T1000 (cell line): ENCODE data around the gene SAMD13.
A peak's percentile ranks its signal among the peaks of the same experiment; 100 is the strongest.

ENCODE experiments used
- DNase-seq: peaks from one replicate; lab custom pipeline; 2025; ENCODE audit warnings: mixed read lengths; lab: John Stamatoyannopoulos, UW

Gene SAMD13, protein sequence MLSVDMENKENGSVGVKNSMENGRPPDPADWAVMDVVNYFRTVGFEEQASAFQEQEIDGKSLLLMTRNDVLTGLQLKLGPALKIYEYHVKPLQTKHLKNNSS

DNA sequence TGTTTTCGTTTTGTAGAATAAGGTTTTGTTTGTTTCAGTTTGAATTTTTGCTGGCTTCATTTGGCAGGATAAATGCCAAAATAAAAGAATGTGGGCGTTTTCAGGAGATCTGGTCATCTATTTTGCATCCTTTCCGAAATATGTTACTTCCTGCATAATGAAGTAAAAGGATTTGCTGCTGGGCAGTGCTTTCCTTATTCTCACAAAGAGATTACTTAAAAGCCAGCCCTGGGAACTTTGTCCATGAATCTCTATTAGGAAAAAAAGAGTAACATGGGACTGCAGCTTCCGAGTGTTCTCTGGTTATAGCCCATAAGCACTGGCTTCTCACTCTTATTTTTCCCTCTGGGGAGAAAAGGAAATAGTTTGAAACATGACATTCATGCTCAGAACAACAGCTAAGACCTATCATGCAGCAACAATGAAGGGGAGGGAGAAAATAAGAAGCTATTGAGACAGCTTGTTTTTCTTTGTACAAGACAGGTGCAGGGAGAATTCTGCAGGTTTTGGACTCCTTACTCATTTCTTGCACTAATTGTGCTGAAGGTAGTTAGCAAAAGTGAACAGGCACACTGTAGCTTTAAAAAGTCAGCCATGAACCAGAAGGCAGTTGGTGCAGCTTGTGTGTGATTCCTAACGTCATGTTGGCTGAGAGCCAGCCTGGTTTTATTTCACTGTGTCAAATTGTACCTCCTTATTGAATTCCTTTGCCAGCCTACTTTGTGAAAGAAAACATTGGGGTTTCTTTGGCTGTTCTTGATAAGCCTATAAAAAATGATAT is at the start of gene SAMD13:
Gene SAMD13, plus strand, starts transcription at position 705 of the 781 bp plus-strand sequence. CDS start 1,527 bp downstream, outside the sequence.
- DNase-seq: no peak

DNA sequence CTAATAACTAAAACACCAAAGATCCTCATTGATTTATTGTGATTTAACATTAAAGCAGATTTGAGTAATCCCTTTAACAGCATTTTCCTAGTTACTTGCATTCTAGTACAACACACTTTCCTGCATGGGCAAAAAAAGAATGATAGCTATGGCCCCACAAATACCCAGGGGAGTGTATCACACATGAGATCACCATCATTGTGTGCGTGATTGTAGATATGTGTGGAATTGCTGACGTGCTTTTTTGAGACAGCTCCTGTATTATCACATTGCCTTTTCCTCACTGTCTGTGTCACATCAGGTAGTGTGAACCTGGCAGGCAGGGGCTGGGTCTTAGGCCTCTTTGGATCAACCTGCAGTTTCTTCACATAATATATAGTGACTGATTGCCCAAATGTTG is 48.5 kb upstream of the SAMD13 start:
- DNase-seq: no peak

DNA sequence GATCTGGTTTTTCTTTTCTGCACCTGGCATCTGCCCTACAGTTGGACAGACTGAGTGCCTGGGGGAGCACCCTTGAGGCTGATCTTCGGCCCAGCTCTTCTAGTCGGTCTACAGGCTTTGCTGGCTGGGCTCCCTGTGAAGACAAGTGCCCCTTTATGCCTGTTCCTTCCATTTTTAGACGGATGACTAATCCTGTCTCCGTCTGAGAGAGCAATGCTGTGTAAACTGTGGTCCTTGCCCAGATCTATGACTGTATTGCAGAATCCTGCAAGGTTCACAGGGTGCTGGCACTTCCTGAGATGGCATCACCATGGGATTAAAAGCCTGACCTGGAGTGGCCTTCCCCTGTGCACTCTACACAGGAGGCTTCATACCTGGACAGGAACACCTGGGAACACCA is 47.6 kb upstream of the SAMD13 start:
- DNase-seq: peak; percentile 35

DNA sequence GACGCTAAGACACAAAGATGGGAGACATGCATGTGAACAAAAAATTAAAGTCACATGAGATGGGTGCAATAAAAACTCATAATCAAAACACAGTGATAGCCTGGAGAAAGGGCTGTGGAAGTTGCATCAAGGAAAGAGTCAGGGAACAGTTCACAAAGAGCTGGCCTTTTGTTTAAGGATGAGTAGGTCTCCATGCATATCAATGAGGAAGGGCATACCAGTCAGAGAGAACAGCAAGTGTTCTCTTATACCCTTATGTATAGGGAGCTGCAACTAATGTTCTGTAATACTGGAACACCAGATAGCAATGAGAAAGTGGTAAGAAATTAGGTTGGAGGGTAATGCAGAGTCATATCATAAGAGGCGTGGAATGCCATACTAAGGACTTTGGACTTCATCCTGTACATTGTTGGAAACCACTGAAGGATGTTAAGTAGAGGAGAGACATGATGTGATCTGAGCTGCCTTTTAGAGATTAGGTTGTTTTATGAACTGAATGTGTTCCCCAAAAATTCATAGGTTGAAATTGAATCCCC is 46.7 kb upstream of the SAMD13 start:
- no peak for DNase-seq

DNA sequence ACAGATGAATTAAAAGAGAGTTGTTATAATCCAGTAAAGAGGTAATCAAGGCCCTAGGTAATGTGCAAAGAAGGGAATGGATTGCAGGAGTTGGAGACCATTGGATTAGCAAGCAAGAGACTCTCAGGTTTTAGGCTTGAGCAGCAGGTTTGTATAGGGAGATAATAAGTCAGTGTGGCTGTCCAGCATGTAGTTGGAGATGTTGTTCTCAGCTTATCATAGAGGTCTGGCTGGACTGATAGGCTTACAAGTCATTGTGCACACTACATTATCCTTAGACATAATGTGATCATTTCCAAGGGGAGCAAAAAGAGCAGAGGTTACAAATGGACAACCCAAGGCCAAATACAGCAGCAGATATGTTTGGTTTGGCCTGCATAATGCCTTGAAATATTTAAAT is 45.9 kb upstream of the SAMD13 start:
- no peak for DNase-seq

DNA sequence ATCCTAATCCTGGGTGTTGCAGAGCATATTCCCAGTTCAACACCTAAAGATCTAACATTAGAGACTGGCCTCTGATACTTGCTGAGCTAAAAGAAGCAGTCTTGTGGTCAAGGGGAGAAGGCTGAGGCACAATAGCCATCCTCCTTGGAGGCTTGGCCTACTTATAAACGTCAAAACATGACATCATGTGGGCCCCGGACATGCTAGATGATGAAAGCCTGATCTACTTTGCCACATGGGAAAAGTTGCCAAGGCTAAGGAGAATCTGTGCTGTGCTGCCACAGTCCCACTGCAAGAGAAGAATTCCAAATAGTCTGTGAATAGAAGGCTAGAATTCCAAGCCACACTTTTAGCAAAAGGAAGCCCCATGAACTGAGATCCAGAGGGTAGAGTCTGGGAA is 43.9 kb upstream of the SAMD13 start:
- DNase-seq: no peak

DNA sequence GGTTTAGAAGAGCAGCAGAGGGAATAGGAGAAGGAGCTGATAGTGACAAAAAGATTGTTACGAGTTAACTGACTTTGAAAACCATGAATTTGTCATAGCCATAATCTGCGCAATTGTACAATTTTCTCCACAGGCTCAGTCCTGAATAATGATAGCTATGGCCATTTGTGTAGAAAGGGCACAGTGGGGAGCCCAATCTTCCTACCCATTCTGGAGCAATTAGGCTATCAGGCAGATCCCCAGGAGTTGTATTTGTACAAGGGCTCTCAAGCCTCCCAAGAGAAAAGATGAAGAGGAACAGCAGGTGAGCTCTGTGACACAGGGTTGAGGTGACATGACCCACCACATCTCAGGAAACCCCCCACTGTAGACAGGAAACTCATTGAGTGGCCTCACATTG is 42.1 kb upstream of the SAMD13 start:
- DNase-seq: no peak

DNA sequence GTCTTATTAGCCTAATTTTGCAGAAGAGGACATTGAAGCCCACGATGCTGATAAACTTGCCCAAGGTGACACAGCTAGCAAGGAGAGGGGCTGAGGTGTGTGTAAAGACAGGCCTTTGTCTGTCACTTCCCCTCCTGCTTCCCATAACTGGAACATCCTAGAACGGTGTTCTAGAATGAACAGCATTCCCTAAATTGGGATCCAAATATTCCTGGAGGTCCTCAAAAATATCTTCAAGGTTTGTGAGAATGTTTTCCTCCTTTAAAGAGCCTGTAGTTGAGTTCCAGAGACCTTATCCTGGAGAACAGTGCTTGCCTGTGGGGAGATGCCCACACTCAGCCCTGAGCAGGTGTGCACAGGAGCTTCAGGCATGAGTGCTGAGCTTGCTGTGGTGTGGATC is 41.5 kb upstream of the SAMD13 start:
- no peak for DNase-seq

DNA sequence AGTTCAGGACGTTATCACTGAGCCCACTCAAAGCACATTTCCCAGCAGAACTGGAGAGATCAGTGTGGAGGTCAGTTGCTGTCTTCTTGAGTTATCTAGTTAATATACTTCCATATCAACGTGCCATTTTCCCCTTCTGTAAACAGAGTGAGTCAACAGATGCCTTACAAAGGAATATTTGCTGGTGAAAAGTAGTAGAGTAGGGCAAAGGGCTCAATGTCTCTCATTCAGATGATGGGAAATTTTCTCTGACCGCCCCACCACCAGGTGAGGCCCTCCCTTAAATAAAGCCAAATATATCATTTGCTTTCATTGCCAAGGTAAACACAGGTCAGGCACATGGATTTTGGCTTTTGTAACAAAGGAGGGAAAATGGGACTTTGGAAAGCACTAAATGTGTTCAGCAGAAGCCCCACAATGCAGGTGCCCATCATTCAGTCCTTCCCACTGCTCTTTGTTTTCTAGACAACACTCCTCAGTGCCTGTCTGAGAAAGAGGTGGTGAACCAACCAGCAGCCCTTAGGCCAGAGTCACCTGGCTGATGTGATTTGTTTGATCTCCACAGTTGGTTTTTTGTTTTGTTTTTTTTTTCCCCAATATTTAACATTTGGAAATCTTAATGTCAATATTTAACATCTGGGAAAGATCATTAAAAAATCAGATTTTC is 40.5 kb upstream of the SAMD13 start:
- DNase-seq: no peak

DNA sequence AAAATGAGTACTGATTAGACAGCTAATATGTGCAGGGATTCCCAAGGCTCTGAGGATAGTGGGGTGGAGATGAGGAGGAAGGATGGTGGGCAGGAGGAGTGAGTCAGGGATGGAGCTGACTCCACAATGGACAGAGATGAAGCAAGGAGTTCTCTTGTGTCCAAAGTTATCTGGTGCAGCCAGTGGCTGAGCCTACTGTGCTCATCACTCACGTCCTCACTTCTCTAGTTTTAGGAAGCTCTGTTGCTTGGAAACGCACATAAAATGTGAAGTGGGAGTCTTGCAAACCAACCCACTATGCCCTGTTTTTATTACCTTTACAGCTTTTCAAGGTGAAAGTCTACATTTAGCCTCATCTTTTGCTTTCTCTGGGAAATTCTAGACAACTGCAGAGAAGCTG is 36.5 kb upstream of the SAMD13 start:
- DNase-seq: no peak

DNA sequence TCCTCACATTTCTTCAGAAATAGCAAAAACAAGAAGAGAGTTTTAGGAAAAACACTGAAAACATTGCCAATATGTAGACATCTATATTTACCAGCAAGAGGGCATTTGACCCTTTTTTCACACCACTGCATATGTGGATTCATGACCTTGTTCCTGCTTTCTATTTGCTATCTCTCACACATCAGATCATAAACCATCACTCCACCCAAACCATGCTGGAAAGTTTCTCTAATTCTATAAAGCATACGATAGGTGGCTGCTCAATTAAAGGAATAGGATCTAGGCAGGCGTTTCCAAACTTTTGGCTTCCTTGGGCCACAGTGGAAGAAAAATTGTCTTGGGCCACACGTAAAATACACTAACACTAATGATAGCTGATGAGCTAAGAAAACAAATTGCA is 35.6 kb upstream of the SAMD13 start:
- DNase-seq: no peak

DNA sequence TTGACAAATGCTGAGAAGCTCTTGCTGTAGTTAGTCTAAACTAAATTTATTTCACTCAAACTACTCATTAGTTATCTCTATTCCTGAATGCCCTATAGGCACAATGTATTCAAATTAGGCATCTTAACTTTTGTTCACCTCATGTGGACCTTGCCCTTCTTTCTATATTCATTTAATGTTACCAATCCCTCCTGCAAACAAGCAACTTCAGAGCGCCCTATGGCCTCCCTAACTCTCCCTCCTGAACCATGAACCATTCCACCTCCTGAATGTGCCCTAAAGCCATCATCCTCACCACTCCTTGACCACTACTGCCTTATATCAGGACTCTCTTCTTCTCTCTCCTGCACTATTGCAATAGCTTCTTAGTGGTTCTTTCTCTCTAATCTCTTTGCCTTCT is 34.8 kb upstream of the SAMD13 start:
- no peak for DNase-seq

DNA sequence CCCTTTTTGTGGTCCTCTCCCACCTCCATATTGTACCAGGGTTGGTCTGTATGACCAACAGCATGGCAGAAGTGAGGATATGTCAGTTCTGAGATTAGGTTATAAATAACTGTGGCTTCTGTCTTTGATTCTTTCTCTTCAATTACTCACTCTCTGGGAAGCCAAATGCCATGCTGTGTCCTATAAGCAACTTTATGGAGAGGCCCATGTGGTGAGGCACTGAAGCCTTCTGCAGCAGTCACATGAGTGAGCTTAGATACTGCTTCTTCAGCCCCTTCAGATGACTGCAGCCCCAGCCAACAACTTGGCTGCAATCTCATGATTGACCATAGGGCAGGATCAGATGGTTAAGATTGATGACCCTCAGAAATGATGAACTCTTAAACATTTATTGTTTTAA is 34.0 kb upstream of the SAMD13 start:
- DNase-seq: no peak

DNA sequence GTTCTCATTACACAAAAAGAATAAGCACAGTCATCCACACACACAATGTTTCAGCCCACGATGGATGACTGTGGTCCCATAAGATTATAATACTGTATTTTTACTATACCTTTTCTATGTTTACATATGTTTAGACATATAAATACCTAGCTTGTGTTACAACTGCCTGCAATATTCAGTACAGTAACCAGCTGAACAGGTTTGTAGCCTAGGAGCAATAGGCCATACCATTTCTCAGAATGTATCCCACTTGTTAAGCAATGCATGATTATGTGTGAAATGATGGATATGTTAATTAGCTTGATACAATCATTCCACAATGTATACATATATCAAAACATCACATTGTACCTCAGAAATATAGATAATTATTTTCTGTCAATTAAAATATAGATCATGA is 33.2 kb upstream of the SAMD13 start:
- DNase-seq: no peak

DNA sequence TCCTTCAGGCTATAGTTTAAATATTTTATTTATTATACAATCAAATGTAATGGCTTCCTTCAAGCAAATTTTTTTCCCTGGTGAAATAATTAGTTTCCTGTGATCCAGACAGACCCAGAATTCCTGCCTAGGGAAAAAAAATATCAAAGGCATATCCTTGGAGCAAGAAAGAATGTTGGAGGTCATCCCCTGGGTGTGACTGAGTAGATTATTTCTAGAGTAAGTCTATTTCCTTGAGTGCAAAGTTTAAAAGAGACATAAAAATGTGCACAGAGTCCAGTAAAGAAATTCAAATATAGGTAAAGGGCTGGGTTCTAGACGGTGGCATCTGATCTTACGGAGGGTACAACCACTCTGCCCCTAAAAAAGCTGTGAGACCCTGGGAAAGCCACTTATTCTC is 32.2 kb upstream of the SAMD13 start:
- no peak for DNase-seq

DNA sequence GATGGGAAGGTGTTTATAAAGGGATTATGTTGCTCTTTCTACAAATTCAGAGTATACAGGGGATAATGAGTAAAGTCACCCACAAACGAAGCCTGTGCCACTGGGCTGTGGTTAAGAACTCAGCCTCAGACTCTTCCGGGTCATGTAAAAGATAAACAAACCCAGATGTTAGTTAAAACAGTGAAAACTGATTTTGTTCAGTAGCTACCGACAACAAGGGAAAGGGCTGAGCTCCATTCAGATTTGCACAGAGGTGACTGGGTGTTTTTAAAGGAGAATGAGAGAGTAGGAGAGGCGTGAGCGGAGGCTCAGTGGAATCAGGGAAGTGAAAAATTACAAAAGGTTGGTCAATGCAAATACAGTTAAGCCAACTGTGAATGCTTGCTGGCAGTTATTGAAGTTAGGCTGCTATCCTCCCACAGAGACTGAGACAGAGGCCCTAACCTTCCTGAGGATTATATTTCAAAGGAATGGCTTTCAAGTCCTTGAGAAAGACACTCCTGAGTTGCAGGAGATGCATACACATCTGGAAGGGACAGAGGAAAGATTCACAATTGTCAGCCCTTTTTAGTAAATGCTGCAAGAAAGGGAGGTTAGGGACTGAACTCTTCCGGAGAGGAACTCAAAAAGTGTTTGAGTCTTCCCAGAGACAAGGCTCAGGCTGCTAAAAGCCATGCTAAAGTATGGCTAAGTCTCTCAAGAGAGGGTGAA is 29.9 kb upstream of the SAMD13 start:
- no peak for DNase-seq

DNA sequence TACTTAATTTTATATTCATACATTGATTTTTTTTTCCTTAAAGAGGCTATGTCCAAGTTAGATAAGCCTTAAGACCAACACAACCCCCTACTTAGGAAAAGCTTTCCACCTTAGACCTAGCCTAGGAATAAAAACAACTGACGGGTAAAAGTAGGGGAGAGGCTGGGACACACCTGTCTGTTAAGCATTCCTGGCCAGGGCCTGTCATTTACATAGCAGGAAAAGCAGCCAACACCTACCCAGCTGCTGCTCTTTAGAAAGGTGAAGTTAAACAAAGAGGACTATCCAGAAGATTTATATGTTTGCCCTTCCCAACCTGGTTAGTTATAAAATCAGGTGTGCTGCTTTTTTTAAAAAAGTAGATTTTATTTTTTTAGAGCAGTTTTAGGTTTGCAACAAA is 29.1 kb upstream of the SAMD13 start:
- no peak for DNase-seq

DNA sequence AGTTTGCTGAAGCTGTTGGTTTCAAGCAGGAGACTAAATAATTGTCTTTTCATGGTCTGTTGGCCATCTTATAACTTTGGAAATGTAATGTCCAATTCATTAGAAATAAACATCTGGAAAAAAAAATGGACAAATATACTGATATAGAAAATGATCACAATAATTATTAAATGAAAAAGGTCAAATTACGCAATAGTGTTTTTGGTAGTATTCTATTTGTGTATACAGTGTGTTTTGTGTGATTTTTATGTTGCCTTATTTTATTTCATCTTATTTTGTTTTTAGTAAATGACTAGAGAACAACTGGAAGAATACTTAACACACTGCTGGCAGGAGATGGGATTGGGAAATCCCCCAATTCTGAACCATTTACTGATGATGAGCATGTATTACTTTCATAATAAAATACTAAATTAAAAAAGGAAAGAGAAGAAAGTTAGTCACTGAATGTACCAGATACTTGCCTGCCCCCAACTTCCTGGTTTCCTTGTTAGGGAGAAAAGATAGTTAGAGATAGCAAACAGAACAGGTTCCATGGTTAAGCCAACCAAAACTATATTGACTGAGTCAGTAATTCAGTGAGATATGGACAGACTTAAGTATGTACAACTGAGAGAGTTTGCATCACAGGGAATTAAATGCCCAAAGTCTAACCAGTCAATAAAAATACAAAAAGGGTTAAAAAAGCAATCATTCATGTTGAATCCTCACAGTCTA is 24.0 kb upstream of the SAMD13 start:
- DNase-seq: no peak

DNA sequence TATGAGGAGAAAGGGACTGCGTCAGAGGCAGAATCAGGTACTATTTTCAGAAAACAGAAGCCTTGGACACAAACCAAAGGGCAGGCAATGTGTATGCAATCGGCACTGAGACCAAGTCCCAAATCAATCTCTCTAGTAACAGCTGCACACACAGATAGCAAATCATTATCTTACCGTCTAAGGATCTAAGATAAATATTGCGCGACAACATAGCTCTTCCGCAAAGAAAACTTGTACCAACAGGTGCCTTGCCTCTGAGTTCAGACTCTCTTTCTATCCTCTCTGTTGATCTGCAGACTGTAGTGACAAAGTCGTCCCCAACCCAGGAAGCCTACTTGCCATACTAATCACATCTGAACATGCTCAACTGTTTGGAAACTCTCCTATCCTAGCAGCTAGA is 22.6 kb upstream of the SAMD13 start:
- no peak for DNase-seq

DNA sequence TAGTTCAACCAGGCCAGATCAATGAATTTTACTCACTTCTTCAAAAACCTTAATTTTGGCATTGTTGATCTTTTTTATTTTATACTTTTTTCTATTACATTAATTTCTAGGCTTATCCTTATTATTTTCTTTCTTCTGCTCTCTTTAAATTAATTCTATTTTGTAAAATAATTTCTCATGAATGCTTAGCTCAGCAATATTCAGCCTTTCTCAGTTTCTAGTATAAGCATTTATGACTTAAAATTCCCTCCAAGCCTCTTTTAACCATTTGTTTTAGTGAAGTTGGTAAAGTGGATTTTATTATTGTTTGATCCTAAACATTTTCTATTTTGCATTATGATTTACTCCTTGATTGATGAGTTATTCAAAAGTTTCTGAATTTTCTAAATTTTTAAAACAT is 20.6 kb upstream of the SAMD13 start:
- DNase-seq: no peak

DNA sequence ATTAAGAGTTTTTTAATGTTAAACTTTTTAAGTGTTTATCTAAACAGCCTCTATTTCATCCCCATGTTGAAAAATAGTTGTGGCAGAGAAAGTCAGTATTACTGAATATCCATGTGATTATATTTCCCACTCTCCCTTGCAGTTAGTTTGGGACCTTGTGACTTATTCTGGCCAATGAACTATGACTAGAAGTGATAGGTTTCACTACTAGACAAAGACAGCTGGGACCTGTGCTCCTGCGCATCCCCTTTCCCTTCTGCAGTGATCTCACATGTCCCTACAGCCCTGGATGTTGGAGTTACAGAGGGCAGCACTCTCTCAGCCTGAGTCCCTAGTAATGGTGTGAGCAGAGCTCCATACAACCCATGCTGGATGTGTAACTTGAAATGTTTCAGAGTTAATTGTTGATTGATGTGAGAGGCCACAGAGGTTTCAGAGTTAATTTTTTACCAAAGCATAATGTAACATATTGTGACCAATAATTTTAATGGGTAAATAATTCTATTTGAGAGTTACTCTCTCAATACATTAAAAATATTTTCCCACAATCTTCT is 18.7 kb upstream of the SAMD13 start:
- no peak for DNase-seq

DNA sequence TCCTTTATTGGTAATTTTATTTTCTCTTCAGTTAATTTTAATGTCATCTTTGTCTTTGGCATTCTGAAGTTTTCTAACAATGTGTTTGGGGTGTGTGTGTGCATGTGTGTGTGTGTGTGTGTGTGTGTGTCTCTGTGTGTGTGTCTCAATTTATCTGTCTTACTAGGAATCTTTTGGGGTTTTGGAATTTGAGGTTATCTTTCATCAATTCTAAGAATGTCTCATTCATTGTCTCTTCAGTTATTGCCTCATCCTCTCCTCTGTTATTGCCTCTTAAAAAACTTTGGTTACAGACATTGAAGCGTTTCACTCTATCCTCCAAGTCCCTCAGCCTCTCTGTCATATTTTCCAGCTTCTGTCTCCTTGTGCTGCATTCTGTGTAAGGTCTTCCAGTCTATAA is 18.1 kb upstream of the SAMD13 start:
- no peak for DNase-seq
